ES-I3 (cell line): ENCODE measurements around the gene G3BP2.

Experiments
- H3K36me3 ChIP-seq: 2 replicates; pipeline ENCODE4 v1.6.1; 2013; ENCODE audit warnings: mild to moderate bottlenecking, low read length, control low read depth, moderate library complexity; ENCODE audit not compliant: insufficient read depth
- H3K4me1 ChIP-seq: 2 replicates; pipeline ENCODE4 v1.6.1; 2013; ENCODE audit warnings: mild to moderate bottlenecking, control low read depth, low read length; ENCODE audit not compliant: insufficient read depth
- H3K9ac ChIP-seq: 2 replicates; pipeline ENCODE4 v1.6.1; 2013; ENCODE audit warnings: low read depth, mild to moderate bottlenecking, low read length, moderate library complexity
- H3K9me3 ChIP-seq: 2 replicates; pipeline ENCODE4 v1.6.1; 2013; ENCODE audit warnings: mild to moderate bottlenecking, low read length, moderate library complexity; ENCODE audit not compliant: control insufficient read depth, insufficient read depth

G3BP2 gene

DNA sequence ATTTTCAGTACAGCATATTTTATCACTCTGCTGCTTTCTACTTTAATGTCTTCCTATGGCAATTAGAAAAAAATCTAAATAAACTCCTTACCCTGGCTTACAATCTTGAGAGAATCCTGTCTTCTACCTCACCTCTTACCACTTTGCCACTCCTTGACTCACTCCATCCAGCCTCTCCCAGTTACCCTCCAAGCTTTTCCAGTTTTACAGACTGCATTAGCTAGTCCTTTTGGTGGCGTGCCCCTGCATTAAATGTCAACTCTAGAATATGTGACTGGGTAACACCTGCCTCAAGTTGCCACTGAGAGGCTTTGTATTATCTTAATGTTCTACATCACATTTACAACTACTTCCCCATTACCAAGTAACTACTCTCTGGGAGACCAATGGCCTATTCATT is 35.4 kb downstream of the G3BP2 start:
- no peaks in the 10 kb centered on the region; the same call in 1 of the 2 replicates for H3K4me1 ChIP-seq
- no peak overlapping the region for H3K9ac ChIP-seq
- no peaks in the 10 kb centered on the region; the same call in 1 of the 2 replicates for H3K36me3 ChIP-seq
- no peaks in the 10 kb centered on the region for H3K9me3 ChIP-seq

DNA sequence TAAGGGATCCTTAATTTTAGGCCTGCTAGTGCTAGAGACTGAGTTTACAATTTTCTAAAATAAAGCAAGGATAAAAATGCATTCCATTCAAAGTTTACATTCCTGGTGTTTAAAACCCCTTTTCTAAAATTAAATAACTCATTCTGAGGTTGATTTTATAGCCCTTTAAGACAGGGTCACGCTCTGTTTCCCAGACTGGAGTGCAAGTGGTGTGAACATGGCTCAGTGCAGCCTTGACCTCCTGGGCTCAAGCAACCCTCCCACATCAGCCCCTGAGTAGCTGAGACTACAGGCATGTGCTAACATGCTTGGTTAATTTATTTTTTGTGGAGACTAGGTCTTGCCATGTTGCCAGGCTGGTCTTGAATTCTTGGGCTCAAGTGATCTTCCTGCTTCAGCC is 36.0 kb downstream of the G3BP2 start:
- no peak overlapping the region for H3K9ac ChIP-seq
- H3K4me1 ChIP-seq, result no peaks in the 10 kb centered on the region; the same call in 1 of the 2 replicates
- H3K9me3 ChIP-seq, result no peaks in the 10 kb centered on the region
- no peaks in the 10 kb centered on the region; the same call in 1 of the 2 replicates for H3K36me3 ChIP-seq

DNA sequence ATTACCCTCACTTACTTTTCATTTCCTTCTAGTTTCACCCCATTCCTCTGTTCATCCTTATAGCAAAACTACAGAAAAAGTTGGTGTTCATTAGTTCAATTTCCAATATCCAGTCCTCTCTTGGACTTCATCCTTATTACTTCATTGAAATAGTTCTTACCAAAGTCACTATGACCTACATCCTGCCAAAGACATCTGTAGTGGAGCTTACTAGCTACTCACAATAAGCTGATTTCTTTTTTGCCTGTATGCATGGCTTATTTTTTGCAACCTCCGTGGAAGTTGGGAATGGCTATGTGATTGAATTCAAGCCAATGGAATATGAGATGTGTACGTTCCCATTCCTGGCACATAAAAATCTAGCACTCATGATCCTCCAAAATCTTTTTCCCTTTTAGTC is 38.3 kb downstream of the G3BP2 start:
- Histone ChIP-seq H3K4me1 (peaks cover 5% of the 10 kb centered on the region), H3K9ac (no peak overlapping the region), H3K36me3 (no peaks in the 10 kb centered on the region), H3K9me3 (no peaks in the 10 kb centered on the region)

DNA sequence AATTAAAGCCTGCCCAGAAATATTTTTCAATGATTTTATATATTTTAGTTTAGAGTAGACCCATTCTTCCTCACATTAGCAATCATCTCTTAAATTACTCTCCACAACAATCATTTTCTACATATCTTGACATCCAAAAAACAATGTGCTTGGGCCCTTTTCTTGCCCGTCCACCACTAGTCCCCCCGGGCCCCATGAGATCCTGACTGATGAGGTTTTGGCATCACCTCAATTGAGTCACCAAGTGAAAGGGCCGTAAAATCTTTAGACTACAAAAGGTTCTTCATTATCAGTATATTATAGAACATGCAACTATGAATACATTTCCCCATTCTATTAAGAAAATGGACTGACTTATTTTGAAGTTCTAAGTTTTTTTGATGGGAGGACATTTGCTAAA is 38.9 kb downstream of the G3BP2 start:
- Histone ChIP-seq H3K4me1 (peaks cover 5% of the 10 kb centered on the region), H3K36me3 (no peaks in the 10 kb centered on the region), H3K9ac (no peak overlapping the region), H3K9me3 (no peaks in the 10 kb centered on the region)

DNA sequence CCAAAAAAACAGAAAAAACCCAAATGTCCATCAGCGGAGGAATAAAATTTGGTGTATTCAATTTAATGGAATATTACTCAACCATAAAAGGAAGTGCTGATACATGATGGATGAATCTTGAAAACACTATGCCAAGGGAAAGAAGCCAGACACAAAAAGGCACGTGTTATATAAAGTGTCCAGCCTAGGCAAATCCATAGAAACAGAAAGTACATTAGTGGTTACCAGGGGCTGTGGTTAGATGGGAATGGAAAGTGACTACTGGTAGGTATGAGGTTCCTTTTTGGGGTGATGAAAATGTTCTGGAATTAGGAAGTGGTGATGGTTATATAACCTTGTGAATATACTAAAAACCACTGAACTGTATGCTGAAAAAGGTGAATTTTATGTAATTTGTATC is 39.4 kb downstream of the G3BP2 start:
- Histone ChIP-seq H3K9ac (no peak overlapping the region), H3K9me3 (no peaks in the 10 kb centered on the region), H3K36me3 (no peaks in the 10 kb centered on the region), H3K4me1 (peaks cover 5% of the 10 kb centered on the region)

DNA sequence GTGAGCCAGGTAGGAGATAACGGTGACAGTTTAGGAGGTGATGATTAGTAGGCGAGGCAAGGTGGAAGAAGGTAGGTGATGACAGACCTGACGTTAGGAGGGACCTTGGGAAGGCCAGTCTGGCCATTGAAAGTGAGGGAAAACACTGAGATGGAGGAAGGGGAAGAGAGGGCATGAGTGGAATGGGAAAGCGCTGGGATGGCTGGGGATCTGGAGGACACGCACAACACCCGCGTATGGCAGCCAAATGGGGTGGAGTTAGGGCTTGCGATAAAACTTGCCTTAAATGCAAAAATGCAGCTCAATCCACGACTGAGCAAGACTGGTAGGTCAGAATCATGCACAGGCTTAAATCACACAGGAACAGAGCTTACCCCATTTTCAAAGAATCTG is 42.3 kb downstream of the G3BP2 start:
- no peaks in the 10 kb centered on the region for H3K36me3 ChIP-seq
- H3K4me1 ChIP-seq, result peaks cover 5% of the 10 kb centered on the region; the same call in 1 of the 2 replicates
- peak overlapping the region; percentile 66 for H3K9ac ChIP-seq
- H3K9me3 ChIP-seq, result no peaks in the 10 kb centered on the region

DNA sequence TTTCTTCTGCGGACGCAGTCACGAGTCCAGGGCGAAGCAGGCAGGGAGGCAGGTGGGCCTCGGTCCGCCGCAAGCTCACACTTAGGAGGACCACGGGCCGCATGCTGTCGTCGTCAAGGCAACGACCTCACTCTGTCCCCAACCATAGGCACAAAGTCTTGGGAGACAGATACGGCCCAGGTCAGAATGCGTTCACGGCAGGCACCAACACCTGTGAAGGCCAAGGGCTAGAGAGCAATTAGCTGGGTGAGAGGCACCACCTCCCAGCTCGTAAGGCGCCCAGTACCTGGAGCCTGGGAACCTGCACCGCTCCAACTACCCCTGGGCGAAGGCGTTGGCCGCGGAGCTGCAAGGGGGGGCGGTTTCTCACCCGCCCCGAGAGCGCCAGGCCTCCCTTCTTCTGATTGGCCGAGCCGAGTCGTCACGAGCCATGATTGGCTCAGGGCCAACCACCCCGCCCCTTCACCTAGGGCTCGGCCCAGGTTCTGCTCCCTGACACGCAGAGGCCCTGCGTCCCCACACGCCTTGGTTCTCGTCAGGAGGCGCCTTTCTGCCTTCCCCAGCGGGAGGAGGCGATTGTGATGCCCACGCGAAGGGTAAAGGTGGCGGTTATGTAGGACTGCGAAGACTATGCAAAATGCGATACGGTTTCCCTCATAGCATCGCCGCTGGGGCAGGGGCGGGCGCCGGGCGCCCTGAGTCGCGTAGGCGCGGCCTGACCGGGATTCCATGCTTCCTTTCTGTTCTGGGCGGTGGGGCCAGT is 42.9 kb downstream of the G3BP2 start, which contains the start of gene CDKL2:
Gene CDKL2 (minus strand): TSS at position 355 of the 763 bp plus-strand sequence. CDS start 4,540 bp downstream, outside the sequence.
- Histone ChIP-seq H3K36me3 (no peaks in the 10 kb centered on the region), H3K9ac (peak within 1 kb of the TSS; percentile 66), H3K9me3 (no peaks in the 10 kb centered on the region), H3K4me1 (peaks cover 5% of the 10 kb centered on the region; the same call in 1 of the 2 replicates)

DNA sequence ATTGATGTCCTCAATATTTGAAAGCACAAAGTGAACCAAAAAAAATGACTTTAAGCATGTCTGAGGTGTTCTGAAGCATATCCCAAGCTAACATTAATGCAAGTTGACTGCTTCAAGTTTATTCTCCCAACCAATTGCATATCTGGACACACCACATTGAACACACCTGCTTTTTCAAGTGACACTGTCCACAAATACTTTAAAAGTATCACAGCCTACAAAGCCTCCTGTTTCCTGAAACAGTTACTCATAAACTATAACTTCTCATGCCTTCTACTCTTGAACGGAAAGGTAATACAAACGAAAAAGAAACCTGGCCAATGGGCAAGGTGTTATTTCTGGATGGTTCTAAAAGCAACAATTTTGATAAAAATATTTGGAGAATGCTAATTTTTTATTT is 44.0 kb downstream of the G3BP2 start:
- H3K4me1 ChIP-seq, result peaks cover 5% of the 10 kb centered on the region; the same call in 1 of the 2 replicates
- no peaks in the 10 kb centered on the region for H3K36me3 ChIP-seq
- H3K9ac ChIP-seq, result no peak overlapping the region
- H3K9me3 ChIP-seq, result no peaks in the 10 kb centered on the region

DNA sequence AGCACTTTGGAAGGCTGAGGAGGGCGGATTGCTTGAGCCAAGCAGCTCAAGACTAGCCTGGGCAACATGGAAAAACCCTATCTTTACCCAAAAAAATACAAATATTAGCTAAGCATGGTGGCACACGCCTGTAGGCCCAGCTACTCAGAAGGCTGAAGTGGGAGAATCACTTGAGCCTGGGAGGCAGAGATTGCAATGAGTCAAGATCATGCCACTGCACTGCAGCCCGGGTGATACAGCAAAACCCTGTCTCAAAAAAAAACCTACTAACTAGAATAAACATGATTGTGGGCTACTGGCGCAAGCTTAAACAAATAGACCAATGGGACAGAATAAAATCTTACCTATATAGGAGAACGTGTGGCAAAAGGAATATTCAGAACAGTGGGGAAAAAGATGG is 50.2 kb downstream of the G3BP2 start:
- Histone ChIP-seq H3K9ac (no peak overlapping the region), H3K36me3 (no peaks in the 10 kb centered on the region), H3K4me1 (no peaks in the 10 kb centered on the region), H3K9me3 (no peaks in the 10 kb centered on the region)

DNA sequence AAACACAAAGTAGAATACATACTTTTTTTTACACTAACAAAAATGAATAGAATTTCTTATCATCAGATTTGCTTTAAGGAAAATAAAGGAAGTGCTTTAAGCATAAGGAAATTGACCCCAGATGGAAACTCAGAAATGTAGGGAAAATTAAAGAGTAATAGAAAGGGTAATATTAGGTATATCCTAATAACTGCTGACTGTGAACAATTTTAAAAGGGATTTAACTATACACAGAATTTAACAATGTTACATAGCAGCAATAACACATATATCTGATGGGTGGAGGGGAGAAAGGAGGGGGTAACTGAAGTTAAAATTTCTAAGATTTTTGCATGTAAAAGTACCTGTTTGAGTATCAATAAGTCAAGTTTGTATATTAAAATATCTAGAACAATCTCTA is 51.5 kb downstream of the G3BP2 start:
- no peak overlapping the region for H3K9ac ChIP-seq
- H3K36me3 ChIP-seq, result no peaks in the 10 kb centered on the region
- no peaks in the 10 kb centered on the region for H3K9me3 ChIP-seq
- H3K4me1 ChIP-seq, result no peaks in the 10 kb centered on the region

DNA sequence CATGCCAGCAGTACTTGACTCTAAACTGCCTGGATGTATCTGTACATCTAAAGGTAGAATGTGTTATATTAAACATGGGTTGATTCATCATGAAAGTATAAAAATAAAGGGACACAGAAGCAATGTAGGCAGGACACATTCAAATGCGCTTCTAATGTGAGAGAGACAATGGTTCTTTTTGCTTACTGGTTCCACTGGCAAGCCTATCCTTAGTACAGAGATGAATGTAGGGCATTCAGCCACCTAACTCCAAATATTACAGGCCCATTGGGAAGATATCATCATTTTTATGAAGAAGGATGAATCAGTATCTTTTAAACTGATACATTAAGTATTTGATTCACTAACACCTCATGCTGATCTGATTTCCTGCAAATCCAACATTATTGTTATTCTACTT is 60.9 kb downstream of the G3BP2 start:
- Histone ChIP-seq H3K9me3 (no peaks in the 10 kb centered on the region), H3K36me3 (no peaks in the 10 kb centered on the region), H3K9ac (no peak overlapping the region), H3K4me1 (no peaks in the 10 kb centered on the region)

DNA sequence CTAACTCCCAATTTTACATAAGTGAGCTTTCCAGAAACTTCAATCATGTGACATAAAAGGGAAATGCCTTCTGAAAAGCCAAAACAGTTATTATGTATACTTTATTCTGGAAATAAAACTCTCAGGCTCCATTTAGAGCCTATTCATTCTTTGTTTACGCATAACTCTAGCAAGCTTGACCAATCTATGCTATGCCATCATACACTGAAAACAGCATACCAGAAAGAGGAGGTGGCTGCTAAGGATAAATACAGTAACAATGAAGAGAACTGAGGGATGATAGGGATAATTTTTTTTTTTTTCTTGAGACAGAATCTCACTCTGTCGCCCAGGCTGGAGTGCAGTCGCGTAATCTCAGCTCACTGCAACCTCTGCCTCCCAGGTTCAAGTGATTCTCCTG is 67.3 kb downstream of the G3BP2 start:
- Histone ChIP-seq H3K9me3 (no peaks in the 10 kb centered on the region), H3K9ac (no peak overlapping the region), H3K4me1 (no peaks in the 10 kb centered on the region), H3K36me3 (no peaks in the 10 kb centered on the region)

DNA sequence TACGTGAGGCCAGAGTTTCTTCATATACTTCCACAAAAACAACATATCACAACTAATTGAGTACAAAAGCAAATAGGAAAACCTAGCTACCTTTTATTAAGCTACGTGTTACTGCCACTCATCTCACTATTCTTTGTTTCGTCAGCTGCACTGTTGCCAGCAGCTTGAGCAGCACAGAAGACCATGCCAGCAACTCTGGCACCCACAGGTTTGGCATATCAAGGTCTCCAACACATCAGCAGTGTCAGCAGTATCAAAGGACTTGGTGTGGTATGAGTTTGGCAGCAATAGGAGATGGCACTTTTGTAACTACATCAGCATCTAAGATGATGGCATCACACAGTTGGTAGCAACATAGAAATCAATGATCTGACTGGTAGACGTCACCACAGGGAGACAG is 73.6 kb downstream of the G3BP2 start:
- Histone ChIP-seq H3K9ac (no peak overlapping the region), H3K9me3 (no peaks in the 10 kb centered on the region), H3K4me1 (peaks cover 8% of the 10 kb centered on the region; the same call in 1 of the 2 replicates), H3K36me3 (no peaks in the 10 kb centered on the region)

DNA sequence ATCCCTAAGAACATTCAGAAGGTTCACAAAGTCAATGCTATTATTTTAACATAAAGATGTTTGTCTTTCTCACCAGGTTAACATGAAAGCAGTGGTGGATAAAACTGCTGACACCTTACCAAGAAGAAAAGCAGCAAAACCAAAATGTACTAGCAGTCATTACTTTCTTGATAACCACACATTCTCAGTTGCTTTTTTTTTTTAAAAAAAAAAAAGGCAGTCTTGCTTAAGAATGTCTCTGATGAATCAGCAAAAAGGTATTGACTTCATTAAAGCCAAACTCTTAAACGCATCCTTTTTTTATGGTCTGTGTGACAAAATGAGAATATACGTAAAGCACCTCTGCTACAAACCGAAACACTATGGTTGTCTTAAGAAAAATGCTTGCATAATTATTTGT is 74.8 kb downstream of the G3BP2 start:
- H3K36me3 ChIP-seq, result no peaks in the 10 kb centered on the region
- H3K4me1 ChIP-seq, result peaks cover 8% of the 10 kb centered on the region; the same call in 1 of the 2 replicates
- no peak overlapping the region for H3K9ac ChIP-seq
- no peaks in the 10 kb centered on the region for H3K9me3 ChIP-seq

DNA sequence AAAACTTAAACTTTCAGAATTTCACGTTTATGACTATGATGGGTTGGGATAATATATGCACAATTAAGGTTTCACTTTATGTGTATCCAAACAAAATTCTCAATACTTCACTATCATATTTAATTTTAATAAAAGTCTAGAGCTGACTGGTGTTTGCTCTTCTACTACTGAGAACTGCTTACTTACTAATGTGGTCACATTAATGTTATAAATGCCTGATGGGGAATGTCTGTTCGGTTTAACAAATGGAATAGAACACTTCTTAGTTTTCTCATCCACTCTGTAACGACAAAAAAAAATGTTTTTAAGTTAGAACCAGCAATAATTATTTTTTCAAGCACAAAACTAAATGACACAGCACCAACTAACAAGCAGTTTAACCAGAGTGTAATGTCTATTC is 77.2 kb downstream of the G3BP2 start:
- Histone ChIP-seq H3K36me3 (no peaks in the 10 kb centered on the region), H3K9me3 (no peaks in the 10 kb centered on the region), H3K9ac (no peak overlapping the region), H3K4me1 (peaks cover 8% of the 10 kb centered on the region; the same call in 1 of the 2 replicates)
